ENCODE results near the gene TMEM131L.

DNA sequence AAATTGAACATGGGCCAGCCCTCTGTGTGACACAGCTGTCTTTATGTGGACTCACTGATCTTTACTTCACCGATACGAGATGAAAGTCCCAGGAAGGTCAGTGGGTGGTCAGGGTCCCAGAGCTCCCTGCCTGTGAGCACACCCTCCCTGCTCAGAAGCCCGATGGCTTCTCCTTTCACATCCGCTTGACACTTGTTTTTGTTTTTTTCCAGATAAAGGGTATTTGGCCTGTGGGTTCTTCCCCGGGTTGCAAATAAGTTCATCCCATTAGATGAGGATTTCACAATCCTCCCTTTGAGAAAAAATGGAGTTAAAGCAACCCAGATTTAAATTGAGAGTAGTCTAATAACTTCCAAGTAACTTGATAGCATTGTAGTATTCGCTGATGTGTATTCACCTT lies 169.7 kb downstream of the TMEM131L start:
- TF ChIP-seq POLR2A (IDR thresholded peaks at IDR 0.05; ENCODE audit: low read length), result no peak
- TF ChIP-seq MAZ (IDR thresholded peaks at IDR 0.05; ENCODE audit: borderline replicate concordance, low read depth, low read length), result no peak
- no peak for TF ChIP-seq CEBPB (IDR thresholded peaks at IDR 0.05)
- TF ChIP-seq, protein P1, sequence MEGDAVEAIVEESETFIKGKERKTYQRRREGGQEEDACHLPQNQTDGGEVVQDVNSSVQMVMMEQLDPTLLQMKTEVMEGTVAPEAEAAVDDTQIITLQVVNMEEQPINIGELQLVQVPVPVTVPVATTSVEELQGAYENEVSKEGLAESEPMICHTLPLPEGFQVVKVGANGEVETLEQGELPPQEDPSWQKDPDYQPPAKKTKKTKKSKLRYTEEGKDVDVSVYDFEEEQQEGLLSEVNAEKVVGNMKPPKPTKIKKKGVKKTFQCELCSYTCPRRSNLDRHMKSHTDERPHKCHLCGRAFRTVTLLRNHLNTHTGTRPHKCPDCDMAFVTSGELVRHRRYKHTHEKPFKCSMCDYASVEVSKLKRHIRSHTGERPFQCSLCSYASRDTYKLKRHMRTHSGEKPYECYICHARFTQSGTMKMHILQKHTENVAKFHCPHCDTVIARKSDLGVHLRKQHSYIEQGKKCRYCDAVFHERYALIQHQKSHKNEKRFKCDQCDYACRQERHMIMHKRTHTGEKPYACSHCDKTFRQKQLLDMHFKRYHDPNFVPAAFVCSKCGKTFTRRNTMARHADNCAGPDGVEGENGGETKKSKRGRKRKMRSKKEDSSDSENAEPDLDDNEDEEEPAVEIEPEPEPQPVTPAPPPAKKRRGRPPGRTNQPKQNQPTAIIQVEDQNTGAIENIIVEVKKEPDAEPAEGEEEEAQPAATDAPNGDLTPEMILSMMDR (IDR thresholded peaks at IDR 0.05), result no peak

Measured in A549 (cell line).